Endometrium (tissue), 2 donors: ENCODE data around the gene FOXL2NB.

Source experiments
- FAIRE-seq: peaks from 2 replicates; lab custom pipeline; 2012; peaks lifted over from hg19 to GRCh38; lab: Jason Lieb, UNC
- donor health status: control.
- donor health status: control.

FOXL2NB gene

DNA sequence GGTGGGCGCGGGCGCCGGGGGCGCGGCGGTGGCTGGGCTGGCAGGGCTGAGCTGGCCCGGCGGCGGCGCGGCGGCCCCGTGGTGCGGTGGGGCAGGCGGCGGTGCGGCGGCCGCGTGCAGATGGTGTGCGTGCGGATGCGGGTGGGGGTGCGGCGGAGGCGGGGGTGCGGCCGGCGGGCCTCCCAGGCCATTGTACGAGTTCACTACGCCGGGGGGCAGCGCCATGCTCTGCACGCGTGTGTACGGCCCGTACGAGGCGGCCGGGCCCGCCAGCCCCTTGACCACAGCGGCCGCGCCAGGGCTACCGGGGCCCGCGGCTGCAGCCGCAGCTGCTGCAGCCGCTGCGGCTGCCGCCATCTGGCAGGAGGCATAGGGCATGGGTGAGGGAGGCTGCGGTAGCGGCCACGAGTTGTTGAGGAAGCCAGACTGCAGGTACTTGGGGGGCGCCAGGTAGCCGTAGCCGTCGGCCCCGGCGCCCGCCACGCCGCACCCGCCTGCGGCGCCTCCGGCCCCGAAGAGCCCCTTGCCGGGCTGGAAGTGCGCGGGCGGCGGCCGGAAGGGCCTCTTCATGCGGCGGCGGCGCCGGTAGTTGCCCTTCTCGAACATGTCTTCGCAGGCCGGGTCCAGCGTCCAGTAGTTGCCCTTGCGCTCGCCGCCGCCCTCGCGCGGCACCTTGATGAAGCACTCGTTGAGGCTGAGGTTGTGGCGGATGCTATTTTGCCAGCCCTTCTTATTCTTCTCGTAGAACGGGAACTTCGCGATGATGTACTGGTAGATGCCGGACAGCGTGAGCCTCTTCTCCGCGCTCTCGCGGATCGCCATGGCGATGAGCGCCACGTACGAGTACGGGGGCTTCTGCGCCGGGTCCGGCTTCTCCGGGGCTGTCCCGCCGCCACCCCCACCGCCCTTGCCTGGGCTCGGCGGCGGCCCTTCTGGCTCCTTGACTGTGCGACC is 1.0 kb upstream of the FOXL2NB start:
- no peak for FAIRE-seq

DNA sequence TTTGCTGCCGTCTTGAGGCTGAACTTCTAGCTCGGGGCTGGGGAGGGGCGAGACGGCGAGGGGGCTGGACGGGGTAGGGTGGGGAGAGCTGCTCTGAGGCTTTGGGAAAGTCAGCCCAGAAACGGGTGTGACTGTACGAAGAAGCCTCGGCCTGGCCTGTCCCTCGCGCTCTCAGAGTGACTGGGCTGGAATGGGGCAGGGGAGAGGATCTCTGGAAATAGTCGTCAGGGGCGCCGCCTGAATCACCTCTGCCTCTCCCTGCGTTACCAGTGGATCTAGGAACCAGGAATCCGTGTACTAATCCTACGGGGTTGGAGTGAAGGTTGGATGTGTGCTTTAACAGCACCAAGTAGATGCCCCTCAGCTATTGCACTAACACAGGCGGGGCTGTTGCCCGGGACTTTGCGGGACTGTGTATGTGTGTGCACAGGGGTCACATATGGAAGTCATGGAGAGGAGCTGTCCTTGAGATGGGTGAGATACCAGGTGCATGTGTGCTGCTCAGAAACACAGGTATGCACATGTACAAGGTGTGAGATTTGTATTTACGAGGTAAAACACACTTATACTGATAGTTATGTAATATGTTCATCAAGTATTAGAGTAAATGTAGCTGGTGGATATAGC is 591 bp downstream of the FOXL2NB start:
- no peak for FAIRE-seq

DNA sequence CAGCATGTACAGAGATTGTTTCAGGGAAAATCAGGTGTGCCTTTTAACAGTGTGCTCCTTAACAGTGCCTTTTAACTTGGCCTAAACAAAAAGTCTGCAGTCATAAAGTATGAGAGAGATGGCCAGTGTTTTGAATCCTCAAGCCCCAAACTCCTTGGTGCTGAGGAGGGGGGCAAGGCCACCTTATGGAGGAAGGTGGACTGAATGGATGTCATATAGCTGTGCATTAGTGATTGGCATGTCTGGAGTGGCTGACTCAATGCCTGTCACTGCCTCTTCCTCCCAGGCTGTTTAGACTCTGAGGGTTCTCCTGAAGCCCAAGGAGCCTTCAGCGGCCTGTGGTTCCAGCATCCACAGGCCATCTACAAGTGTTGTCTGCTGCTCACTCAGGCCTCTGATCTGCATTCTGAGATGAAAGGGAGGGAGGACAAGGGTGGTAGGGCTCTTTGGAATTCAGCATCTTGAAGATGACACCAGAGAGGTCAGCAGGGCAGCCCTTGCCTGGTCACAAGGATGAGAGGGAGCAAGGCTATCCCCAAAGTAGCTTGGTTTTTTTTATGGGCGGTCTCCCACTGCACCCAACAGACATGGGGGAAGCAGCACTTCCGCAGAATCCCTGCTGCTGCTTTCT is 1.5 kb downstream of the FOXL2NB start:
- FAIRE-seq: no peak

DNA sequence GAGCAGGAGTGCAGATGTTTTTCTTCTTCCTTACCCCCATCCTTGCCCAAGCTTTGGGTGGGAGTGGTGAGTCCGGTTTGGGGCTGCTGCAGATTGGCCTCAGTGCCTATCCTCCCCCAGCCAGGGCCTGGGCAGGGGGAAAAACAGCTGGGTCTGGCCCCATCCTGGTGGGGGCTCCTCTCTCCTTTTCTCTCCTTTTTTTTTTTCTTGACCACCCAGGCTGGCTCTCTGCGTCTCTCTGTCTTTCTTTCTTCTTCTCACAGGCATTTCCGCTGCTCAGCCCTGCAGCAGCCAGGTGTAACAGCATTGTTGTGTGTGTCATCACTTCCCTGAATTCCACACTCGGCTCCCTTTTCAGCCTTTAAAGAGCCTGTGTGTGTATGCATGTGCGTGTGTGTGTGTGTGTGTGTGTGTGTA is 2.0 kb downstream of the FOXL2NB start:
- FAIRE-seq: no peak

DNA sequence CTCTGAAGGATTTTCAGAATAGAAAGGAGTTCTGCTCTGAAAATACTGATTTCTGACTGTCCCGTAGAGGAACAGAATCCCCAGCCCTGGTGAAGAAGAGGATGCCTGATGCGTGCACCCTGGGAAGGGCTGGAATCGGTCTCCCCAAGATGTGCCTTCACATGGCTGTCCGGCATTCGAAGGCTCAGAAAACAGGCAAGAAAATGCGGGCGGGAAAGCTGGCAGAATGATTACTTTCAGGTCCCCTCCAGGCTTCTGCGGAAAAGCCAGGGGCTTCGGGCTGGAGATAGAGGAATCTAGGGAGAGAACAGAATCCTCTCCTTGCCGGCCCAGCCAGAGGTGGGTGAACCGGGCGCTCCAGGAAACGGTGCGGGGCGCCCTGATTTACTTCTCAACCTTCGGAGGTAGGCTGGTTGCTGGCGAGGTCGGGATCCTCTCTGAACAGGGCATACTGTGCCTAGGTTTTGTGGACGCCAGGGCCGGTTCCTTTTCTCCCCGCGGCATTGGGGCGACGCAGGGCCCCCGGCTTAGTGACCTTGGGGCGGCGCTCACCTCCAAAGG is 2.5 kb downstream of the FOXL2NB start:
- FAIRE-seq: no peak

DNA sequence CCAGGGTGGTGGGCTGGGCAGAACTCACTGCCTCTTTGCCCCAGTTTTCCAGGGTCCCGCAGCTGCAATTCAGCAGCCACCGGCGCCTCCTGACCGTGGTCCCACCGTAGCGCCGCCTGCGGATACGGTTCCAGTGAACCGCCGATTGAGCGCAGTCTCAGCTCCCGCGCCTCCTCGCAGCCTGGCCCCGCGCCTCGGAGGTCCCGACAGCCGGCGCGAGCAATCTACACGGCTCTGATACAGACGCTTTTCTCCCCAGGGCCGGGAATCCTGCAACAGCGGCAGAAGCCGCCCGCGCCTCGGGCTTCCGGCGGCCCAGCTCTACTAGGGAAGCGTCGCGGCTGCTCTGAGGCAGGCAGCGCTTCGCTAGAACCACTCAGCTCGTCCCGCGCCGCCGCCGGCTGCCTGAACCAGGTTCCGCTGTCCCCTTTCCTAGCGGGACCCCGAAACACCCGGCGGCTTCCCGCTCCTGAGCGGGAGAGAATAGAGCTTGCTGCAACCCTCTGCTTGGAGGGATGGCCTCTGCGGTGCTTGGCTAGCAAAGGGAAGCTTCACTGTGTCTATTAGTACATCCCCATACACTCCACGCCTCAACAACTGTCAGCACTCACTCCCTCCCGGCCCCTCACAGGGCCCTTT is 3.1 kb downstream of the FOXL2NB start:
- FAIRE-seq: no peak

DNA sequence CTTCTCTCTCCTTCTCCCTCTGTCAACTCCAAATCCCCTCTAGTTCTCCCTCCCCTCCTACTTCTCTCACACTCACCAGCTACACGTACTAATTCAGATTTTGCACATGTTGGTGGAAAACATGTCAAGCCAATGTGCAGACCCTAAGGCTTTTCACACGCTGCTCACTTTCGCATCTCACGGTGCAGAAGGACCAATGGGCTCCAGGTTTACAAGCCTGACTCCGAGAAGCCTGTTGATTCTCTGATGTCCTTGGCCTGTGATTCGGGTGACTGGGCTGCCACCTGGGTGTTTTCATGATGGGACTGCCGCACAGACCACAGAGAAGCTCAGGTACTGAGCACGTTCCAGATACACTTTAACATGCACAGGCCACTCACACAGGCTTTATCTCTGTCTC is 3.7 kb downstream of the FOXL2NB start:
- FAIRE-seq: no peak

DNA sequence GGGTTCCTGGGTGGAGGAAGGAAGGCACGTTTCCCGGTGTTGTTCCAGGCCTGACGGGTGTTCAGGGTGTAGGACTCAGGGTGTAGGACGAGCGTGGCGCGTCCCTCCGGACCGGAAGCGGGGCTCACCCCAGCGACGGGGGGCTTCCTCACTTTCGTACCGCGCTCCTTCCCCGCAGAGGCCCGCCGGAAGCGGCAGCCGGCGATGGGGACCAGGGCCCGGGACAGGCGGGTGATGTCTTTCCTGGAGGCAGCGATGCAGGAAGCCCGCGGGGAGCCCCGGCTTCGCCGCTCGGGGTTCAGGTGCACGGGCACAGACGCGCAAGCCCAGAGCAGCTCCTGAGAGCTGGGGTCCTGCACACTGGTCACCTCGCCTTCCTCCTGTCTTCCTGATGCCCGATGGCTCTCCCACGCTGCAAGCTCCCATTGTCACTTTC is 13.4 kb downstream of the FOXL2NB start:
- no peak for FAIRE-seq

DNA sequence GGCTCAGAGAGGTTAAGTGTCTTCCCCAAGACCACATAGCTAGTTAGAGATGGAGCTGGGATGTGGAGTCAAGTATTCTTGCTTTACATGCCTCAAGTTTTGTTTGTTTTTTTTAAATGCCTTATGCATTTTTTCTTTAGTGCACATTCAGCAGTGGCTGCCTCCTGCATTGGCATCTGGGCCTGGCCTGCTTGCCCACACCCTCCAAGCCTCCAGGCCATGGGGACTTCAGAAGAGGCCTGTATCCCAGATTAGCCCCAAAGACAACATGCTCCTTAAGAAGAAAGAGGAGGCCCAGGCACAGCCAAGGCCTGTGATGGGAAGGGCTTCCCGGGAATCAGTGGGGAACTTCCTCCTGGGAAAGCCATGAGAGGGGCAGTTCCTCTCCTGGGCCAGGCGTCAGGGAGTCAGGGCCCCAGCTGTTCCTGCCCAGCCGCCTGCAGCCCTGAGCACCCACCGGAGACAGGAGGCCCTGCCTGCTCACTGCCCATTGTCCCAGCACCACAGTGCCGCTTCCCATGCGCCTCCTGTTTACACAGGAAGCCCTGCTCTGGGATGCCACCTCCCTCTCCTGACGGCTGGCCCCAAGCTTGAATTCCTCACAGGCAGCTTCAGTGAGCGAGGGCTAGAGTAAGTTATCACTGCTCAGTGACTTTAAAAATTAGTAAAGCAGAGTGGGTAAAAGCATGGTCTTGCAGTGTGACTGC is 16.0 kb downstream of the FOXL2NB start:
- FAIRE-seq: no peak

DNA sequence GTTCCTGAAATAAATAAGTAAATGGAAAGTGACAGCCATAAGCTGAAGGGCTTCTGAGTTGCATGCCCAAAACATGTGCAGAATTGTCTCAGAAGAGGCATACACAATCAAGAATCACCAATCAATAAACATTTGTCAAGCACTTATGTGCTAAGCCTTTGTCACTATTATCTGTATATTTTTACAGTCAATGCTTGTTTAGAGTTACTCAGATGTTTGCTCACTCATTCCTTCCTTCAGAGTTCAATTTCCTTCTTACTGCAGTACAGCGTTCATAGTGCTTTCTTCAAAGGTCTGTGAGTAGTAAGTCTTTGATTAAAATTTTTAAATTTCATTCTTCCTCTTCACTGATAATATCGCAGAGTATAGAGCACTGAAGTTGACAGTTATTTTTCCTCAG is 17.2 kb downstream of the FOXL2NB start:
- no peak for FAIRE-seq

DNA sequence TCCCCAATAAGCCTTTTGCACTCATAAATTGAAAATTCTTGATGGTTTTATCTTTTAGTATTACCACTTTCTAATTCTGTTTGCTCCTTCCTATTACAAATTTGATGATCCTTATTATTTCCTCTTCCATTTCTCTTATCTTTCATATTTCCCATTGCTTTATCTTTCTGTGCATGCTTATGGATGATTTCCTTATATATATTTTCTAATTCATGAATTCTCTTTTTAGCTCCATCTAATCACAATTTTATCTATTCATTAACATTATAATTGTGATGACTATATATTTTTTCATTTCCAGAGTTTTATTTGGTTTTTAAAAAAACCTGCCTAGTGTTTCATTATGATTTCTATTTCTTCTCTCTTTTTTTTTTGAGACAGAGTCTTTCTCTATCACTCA is 17.9 kb downstream of the FOXL2NB start:
- FAIRE-seq: no peak

DNA sequence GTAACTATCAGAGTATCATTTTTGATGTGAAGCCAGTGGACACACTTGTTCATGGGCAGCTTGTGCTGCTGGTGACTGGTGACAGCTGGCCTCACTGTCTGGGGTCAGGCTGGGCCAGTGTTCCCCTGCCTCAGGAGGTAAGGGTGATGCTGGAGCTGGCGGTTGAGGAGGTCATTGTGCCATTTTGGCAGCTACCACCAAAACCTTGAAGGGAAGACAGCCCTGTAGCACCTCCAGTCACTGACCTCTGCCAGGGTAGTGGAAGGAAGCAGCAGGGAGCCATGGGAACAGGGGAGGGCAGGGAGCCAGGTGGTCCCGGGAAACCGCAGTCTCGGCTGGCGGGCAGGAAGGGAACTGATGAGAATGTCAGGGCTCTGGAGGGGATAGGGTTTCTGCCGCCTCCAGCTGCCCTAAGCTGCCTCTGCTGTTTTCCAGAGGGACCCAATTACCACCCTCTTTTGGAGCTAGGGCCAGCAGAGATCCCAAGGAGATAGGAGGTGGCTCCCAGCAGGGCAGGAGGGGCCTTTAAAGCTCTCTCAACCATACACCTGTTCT is 24.8 kb downstream of the FOXL2NB start:
- no peak for FAIRE-seq

DNA sequence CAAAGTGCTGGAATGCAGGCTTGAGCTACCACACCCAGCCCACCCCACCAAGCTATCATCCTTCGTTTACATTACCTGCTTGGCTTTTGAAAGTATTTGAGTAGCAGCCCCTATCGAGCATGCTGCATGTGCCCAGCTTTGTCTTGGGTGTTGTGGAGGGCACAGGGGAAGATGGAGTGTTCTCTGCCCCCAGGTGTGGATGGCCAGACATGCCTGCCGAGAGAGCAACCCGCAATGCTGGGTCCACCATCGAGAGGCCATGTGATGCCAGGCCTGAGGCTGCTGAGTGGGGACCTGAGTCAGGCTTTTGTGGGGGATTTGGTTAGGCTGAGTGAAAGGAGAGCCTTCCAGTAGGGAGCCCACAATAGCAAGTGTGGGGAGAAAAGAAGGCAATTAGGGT is 25.9 kb downstream of the FOXL2NB start:
- no peak for FAIRE-seq

DNA sequence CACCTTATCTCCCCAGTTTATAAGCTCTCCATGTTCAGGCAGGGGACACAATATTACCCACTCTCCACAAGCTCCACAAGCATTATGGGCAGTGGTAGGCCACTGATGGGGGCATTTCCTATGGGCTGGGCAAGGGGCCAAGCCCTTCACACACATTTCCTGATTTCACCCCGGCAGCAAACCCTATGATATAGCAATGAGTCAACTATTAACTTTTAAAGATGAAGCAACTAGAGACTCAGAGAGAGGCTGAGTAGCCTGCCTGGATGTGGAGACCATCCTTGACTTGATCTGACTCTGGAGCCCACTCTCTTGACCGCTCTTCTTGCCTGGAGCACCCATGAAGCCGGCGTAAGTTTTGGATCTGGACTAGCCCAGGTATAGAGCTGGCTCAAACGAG is 27.4 kb downstream of the FOXL2NB start:
- FAIRE-seq: no peak

DNA sequence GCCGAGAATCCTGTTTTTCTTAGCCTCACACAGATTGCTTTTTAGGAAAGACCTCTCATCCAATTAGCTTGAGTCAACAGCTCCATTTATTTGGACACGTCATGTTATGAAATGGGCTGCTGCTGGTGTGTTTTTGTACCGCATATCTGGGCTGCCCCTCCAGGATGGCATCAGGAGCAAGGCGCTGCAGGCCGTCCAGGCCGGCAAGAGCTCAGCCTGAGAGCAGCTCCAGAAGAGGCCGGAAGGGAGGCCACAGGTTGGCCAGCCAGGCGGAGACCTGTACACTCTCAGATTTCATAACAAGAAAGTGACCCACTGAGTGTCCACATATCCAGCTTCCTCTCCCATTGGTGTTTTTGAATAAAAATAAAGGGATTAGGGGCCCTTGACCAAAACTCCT is 28.3 kb downstream of the FOXL2NB start:
- FAIRE-seq: no peak

DNA sequence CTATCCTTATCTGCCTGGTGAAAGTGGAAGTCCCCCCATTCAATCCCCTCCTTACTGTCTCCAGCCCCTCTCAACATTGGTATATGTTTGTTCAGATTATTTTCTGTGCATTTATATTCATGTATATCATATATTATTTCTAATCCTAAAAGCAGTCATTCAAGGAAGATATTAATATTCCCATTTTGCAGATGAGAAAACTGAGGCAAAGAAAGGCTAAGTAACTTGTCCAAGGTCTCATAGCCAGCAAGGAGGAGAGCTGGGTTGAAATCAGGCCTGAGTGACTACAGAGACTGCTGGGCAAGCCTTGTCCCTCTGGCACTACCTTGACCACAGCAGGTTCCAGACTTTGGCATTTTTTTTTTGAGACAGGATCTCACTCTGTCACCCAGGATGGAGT is 29.0 kb downstream of the FOXL2NB start:
- no peak for FAIRE-seq

DNA sequence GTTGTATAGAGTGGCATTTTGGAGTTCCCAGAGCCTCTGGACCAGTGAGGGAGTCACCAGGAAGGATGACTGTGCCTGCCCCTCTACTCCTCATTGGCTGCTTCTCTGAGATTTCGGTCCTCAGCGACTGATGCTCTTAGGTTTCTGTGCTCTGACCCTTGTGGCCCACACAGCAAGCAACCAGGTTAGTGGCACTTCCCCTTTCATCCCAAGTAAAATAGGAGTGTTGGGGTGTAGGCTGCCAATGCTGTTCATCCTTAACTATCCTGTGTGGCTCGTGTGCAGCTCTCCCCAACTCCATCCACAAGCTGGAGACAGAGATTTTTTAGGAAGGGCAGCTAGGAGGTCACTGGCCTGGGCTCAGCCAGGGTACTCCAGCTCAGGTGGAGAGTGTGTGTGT is 37.8 kb downstream of the FOXL2NB start:
- FAIRE-seq: no peak

DNA sequence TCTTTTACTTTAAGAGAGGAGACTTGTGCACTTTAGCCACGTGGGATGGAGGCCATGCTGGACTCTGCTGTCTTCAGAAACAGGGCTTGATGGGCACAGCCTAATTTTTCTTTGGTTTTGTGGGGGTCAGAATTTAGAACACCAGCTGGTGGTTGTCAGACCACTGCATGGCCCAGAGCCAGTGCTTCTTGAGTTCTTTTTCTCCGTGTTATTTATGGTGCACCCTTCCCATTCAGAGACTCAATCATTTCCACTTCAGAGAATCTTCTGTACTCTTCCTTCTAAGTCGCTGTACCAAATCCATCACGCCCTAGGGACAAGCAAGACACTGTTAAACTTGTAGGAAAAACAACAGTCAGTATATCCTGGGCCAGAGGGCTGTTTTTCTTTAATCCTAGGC is 38.9 kb downstream of the FOXL2NB start:
- FAIRE-seq: no peak

DNA sequence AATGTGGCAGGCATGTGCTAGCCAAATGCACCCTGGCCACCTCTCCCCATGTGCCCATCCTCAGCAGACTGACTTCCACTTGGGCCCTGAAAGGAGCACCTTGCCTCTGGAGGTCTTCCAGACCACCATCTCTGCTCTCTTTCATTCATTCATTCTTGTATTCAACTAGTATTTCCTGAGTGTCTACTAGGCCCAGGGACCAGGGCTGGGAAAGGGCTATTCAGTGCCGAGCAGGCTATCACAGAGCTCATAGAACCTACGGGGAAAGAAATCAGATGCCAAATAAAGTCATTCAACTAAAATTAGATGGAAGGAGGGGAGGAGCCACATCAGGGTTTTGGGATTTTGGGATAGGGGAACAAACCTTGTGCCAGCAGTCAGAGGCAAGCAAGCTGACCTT is 40.2 kb downstream of the FOXL2NB start:
- FAIRE-seq: no peak

DNA sequence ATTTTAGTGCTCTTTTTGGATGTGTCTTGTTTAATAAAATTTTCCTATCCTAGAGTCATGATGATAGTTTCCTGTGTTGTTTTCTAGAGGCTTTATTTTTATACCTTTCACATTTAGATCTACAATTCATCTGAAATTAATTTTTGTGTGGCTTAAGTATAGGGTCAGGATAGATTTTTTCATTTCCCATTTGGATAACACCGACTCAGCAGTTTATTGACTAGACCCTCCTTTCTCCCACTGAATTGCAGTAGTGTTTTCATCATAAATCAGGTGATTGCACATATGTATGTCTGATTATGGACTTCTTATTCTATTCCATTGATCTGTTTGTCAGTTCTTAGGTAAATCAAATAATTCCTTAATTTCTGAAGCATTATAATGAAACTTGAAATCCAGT is 48.7 kb downstream of the FOXL2NB start:
- FAIRE-seq: no peak
